Stimulated activated CD8-positive, alpha-beta memory T cell treated with anti-CD3 and anti-CD28 coated beads, Interleukin-4, amount 100 ng/mL, for 4 hours (primary cell): ENCODE results near the gene MEF2C.
"Not testable (repeated sequence)": the region's sequence is repeated elsewhere in the genome, so short reads cannot be mapped to it uniquely, and the experiment has no call there.

ENCODE experiments used
- DNase-seq, 2 donors: peaks; one replicate each; pipeline ENCODE4 v3.0.0-alpha.2; 2020; ENCODE audit warnings: low read depth in 2 of 2, low spot score in 1 of 2

The MEF2C gene

GRCh38 chr5:88863523-88863922 is 19.5 kb downstream of the MEF2C start:
- no peak for DNase-seq

- no peak for DNase-seq
Measured at GRCh38 chr5:88862547-88863175, 20.3 kb downstream of the MEF2C start.

- DNase-seq = no peak
Measured at GRCh38 chr5:88861231-88861630, 21.8 kb downstream of the MEF2C start.

GRCh38 chr5:88860501-88860900 is 22.5 kb downstream of the MEF2C start:
- no peak for DNase-seq

- DNase-seq = no peak
Measured at GRCh38 chr5:88858392-88858791, 24.6 kb downstream of the MEF2C start.

GRCh38 chr5:88856381-88856780 is 26.6 kb downstream of the MEF2C start:
- not testable (repeated sequence) for DNase-seq

- DNase-seq = no peak
Measured at GRCh38 chr5:88854769-88855168, 28.2 kb downstream of the MEF2C start.

- DNase-seq = no peak
Measured at GRCh38 chr5:88847420-88847819, 35.6 kb downstream of the MEF2C start.

GRCh38 chr5:88846434-88846833 is 36.5 kb downstream of the MEF2C start:
- DNase-seq = no peak

GRCh38 chr5:88845081-88845697 is 37.8 kb downstream of the MEF2C start:
- no peak for DNase-seq

- no peak for DNase-seq
Measured at GRCh38 chr5:88842784-88843183, 40.2 kb downstream of the MEF2C start.

GRCh38 chr5:88841212-88841611 is 41.8 kb downstream of the MEF2C start:
- DNase-seq = no peak

- DNase-seq = no peak
Measured at GRCh38 chr5:88840495-88840894, 42.5 kb downstream of the MEF2C start.

GRCh38 chr5:88839238-88839637 is 43.7 kb downstream of the MEF2C start:
- no peak for DNase-seq

GRCh38 chr5:88838500-88838899 is 44.5 kb downstream of the MEF2C start:
- no peak for DNase-seq

- no peak for DNase-seq
Measured at GRCh38 chr5:88837817-88838216, 45.2 kb downstream of the MEF2C start.

GRCh38 chr5:88837222-88837621 is 45.8 kb downstream of the MEF2C start:
- DNase-seq = no peak

GRCh38 chr5:88836195-88836838 is 46.7 kb downstream of the MEF2C start:
- no peak for DNase-seq

- DNase-seq = no peak
Measured at GRCh38 chr5:88834499-88834898, 48.5 kb downstream of the MEF2C start.

GRCh38 chr5:88834131-88834462 is 48.9 kb downstream of the MEF2C start:
- DNase-seq = no peak

GRCh38 chr5:88833371-88834130 is 49.4 kb downstream of the MEF2C start:
- DNase-seq = peak; percentile 10 to 15

GRCh38 chr5:88831816-88832215 is 51.2 kb downstream of the MEF2C start:
- no peak for DNase-seq
